WTC11 (cell line): ENCODE measurements around the gene KRT37. TPM values are rescaled to one million over a fixed set of nuclear protein-coding genes. Genes with fewer than 3 reads are reported as not detected.

Source experiments
- ATAC-seq: fragments of 200-7000 bp; cut with Tn5 transposase; 2 replicates; pipeline ENCODE4 v1.10.0; 2021; ENCODE audit warnings: mild to moderate bottlenecking, moderate library complexity
- CTCF ChIA-PET: fragments of 300-600 bp; sonication (Branson Sonifier 250); formaldehyde crosslinking; loops from one replicate; lab custom pipeline; 2021; ENCODE audit warnings: antibody characterized with exemption; lab: Charles Lee
- POLR2A ChIA-PET: fragments of 350-600 bp; sonication (Branson Sonifier 250); formaldehyde crosslinking; loops from one replicate; lab custom pipeline; 2021; ENCODE audit warnings: antibody characterized with exemption; lab: Charles Lee
- DNase-seq: peaks from one replicate; pipeline ENCODE4 v3.0.0; 2021; ENCODE audit warnings: low spot score
- H3K27ac Mint-ChIP-seq: 2 replicates; pipeline ENCODE4 v1.8.0; 2021; ENCODE audit warnings: mixed read lengths
- H3K27me3 Mint-ChIP-seq: 2 replicates; pipeline ENCODE4 v1.8.0; 2021; ENCODE audit warnings: low read depth, mild to moderate bottlenecking, moderate library complexity, mixed read lengths
- H3K36me3 Mint-ChIP-seq: 2 replicates; pipeline ENCODE4 v1.8.0; 2021; ENCODE audit warnings: mixed read lengths
- H3K4me1 Mint-ChIP-seq: 2 replicates; pipeline ENCODE4 v1.8.0; 2022; ENCODE audit warnings: mixed read lengths
- H3K4me3 Mint-ChIP-seq: 2 replicates; pipeline ENCODE4 v1.8.0; 2021; ENCODE audit warnings: mild to moderate bottlenecking, moderate library complexity, mixed read lengths
- H3K9me3 Mint-ChIP-seq: 2 replicates; pipeline ENCODE4 v1.8.0; 2021; ENCODE audit warnings: mixed read lengths
- CBFB ChIP-seq: sonication (generic); formaldehyde crosslinking; IDR thresholded peaks from 2 replicates; pipeline ENCODE4 v1.8.1; 2022; ENCODE audit warnings: mild to moderate bottlenecking, low read depth, missing genetic modification reagents
- ELF4 ChIP-seq: sonication (generic); formaldehyde crosslinking; IDR thresholded peaks from 2 replicates; pipeline ENCODE4 v1.8.1; 2022; ENCODE audit warnings: low read depth, mild to moderate bottlenecking, moderate library complexity, missing genetic modification reagents
- ETV6 ChIP-seq: sonication (generic); formaldehyde crosslinking; IDR thresholded peaks from 2 replicates; pipeline ENCODE4 v1.8.1; 2022; ENCODE audit warnings: mild to moderate bottlenecking, missing genetic modification reagents
- FOXJ3 ChIP-seq: sonication (generic); formaldehyde crosslinking; IDR thresholded peaks from 2 replicates; pipeline ENCODE4 v1.9.0; 2021; ENCODE audit warnings: missing genetic modification reagents, mild to moderate bottlenecking, borderline replicate concordance
- FOXP1 ChIP-seq: sonication (generic); formaldehyde crosslinking; IDR thresholded peaks from 2 replicates; pipeline ENCODE4 v1.8.0; 2022; ENCODE audit warnings: missing genetic modification reagents, mild to moderate bottlenecking, moderate library complexity, borderline replicate concordance
- GABPB1 ChIP-seq: sonication (generic); formaldehyde crosslinking; IDR thresholded peaks from 2 replicates; pipeline ENCODE4 v1.8.1; 2023; ENCODE audit warnings: mild to moderate bottlenecking, missing genetic modification reagents
- GTF2I ChIP-seq: fragments of 250-450 bp; sonication (Bioruptor Pico); conservative IDR thresholded peaks from 2 replicates; pipeline ENCODE4 v1.4.0; 2021; ENCODE audit warnings: mild to moderate bottlenecking
- HMGXB4 ChIP-seq: sonication (generic); formaldehyde crosslinking; IDR thresholded peaks from 2 replicates; pipeline ENCODE4 v1.8.1; 2023; ENCODE audit warnings: mild to moderate bottlenecking, moderate library complexity, missing genetic modification reagents
- KAT7 ChIP-seq: sonication (generic); formaldehyde crosslinking; IDR thresholded peaks from 2 replicates; pipeline ENCODE4 v1.8.1; 2023; ENCODE audit warnings: missing genetic modification reagents, mild to moderate bottlenecking, borderline replicate concordance
- NFYB ChIP-seq: sonication (generic); formaldehyde crosslinking; conservative IDR thresholded peaks from 2 replicates; pipeline ENCODE4 v1.8.0; 2022; ENCODE audit warnings: low read depth, missing genetic modification reagents
- PRRX2 ChIP-seq: fragments of 250-450 bp; sonication (Bioruptor Pico); IDR thresholded peaks from 2 replicates; pipeline ENCODE4 v1.8.0; 2021; ENCODE audit warnings: mild to moderate bottlenecking
- SOX15 ChIP-seq: fragments of 250-450 bp; sonication (Bioruptor Pico); IDR thresholded peaks from 2 replicates; pipeline ENCODE4 v1.9.0; 2021; ENCODE audit warnings: mild to moderate bottlenecking
- TCF7 ChIP-seq: sonication (generic); formaldehyde crosslinking; IDR thresholded peaks from 2 replicates; pipeline ENCODE4 v1.8.0; 2022; ENCODE audit warnings: mild to moderate bottlenecking, low read depth, missing genetic modification reagents, moderate library complexity
- ZNF138 ChIP-seq: sonication (generic); formaldehyde crosslinking; conservative IDR thresholded peaks from 2 replicates; pipeline ENCODE4 v1.8.1; 2022; ENCODE audit warnings: mild to moderate bottlenecking, moderate library complexity, missing genetic modification reagents
- ZNF219 ChIP-seq: sonication (generic); formaldehyde crosslinking; IDR thresholded peaks from 2 replicates; pipeline ENCODE4 v1.8.0; 2023; ENCODE audit warnings: missing genetic modification reagents, mild to moderate bottlenecking, borderline replicate concordance
- ZNF232 ChIP-seq: sonication (generic); formaldehyde crosslinking; IDR thresholded peaks from 2 replicates; pipeline ENCODE4 v1.8.0; 2022; ENCODE audit warnings: mild to moderate bottlenecking, missing genetic modification reagents
- ZNF423 ChIP-seq: fragments of 250-450 bp; sonication (Bioruptor Pico); IDR thresholded peaks from 2 replicates; pipeline ENCODE4 v2.1.2; 2022; ENCODE audit warnings: mild to moderate bottlenecking, moderate library complexity
- ZNF671 ChIP-seq: fragments of 250-450 bp; sonication (Bioruptor Pico); IDR thresholded peaks from 2 replicates; pipeline ENCODE4 v1.8.0; 2021; ENCODE audit warnings: mild to moderate bottlenecking
- total RNA-seq: library from RNA; stranded (reverse); gene quantifications from 3 replicates; pipeline ENCODE4 v1.2.3, GENCODE V29; 2021
- TF ChIP-seq, protein P1 (sequence below): sonication (generic); formaldehyde crosslinking; IDR thresholded peaks from 2 replicates; pipeline ENCODE4 v1.8.1; 2022; ENCODE audit warnings: mild to moderate bottlenecking, moderate library complexity, missing genetic modification reagents
- TF ChIP-seq, protein P2 (sequence below): fragments of 250-450 bp; sonication (Bioruptor Pico); IDR thresholded peaks from 2 replicates; pipeline ENCODE4 v1.9.0; 2021; ENCODE audit warnings: mild to moderate bottlenecking, borderline replicate concordance
- TF ChIP-seq, protein P3 (sequence below): fragments of 200-600 bp; IDR thresholded peaks from 2 replicates; pipeline ENCODE4 v1.8.0; 2022; ENCODE audit warnings: antibody characterized with exemption

KRT37 gene
- total RNA-seq, 1 experiment from 2014 or later = not detected

GRCh38 chr17:41448506-41448905 is 24.1 kb upstream of the KRT37 start:
- Mint-ChIP-seq H3K9me3 (peaks cover 34% of the 10 kb centered on the region), H3K4me3 (no peak overlapping the region), H3K27me3 (peaks cover 12% of the 10 kb centered on the region), H3K27ac (no peak overlapping the region), H3K4me1 (no peaks in the 10 kb centered on the region), H3K36me3 (peaks cover 15% of the 10 kb centered on the region)
- ATAC-seq = no peak
- no peak for TF ChIP-seq FOXP1
- TF ChIP-seq GTF2I (CRISPR knock-in tag) = no peak
- ChIA-PET CTCF (interaction anchor here (0.9 to 2.8 kb wide), 3 partner anchors 31 to 200 kb away, joined by 3 to 12 read pairs (median 6); no protein-coding TSS in a partner anchor), POLR2A (no interaction called here)
- no peak for DNase-seq

GRCh38 chr17:41446806-41447205 is 22.4 kb upstream of the KRT37 start:
- ATAC-seq (no peak), DNase-seq (no peak)
- ChIA-PET CTCF (interaction anchor here (1.4 to 2.8 kb wide), 2 partner anchors 102 to 123 kb away, joined by 4 to 12 read pairs; no protein-coding TSS in a partner anchor), POLR2A (interaction anchor here (0.6 kb wide), 1 partner anchor 32 kb away, joined by 3 read pairs; no protein-coding TSS in a partner anchor)
- 0 out of 2 replicates have a peak, but pooled peaks cover 4% of the 10 kb centered on the region for H3K4me1 Mint-ChIP-seq
- peaks cover 9% of the 10 kb centered on the region for H3K36me3 Mint-ChIP-seq
- H3K27me3 Mint-ChIP-seq = peaks cover 8% of the 10 kb centered on the region
- H3K9me3 Mint-ChIP-seq = peaks cover 21% of the 10 kb centered on the region
- no peak overlapping the region for H3K4me3 Mint-ChIP-seq
- TF ChIP-seq ZNF423 (CRISPR knock-in tag) (no peak), FOXJ3 (CRISPR knock-in tag) (no peak), KAT7 (CRISPR knock-in tag) (no peak), GABPB1 (CRISPR knock-in tag) (no peak), HMGXB4 (CRISPR knock-in tag) (no peak), ZNF138 (CRISPR knock-in tag) (no peak), ZNF671 (CRISPR knock-in tag) (no peak), PRRX2 (CRISPR knock-in tag) (no peak), ZNF219 (CRISPR knock-in tag) (no peak), TCF7 (no peak), ETV6 (CRISPR knock-in tag) (no peak), ZNF232 (no peak), SOX15 (no peak), CBFB (CRISPR knock-in tag) (no peak), ELF4 (no peak), NFYB (no peak)
- TF ChIP-seq, protein P1, sequence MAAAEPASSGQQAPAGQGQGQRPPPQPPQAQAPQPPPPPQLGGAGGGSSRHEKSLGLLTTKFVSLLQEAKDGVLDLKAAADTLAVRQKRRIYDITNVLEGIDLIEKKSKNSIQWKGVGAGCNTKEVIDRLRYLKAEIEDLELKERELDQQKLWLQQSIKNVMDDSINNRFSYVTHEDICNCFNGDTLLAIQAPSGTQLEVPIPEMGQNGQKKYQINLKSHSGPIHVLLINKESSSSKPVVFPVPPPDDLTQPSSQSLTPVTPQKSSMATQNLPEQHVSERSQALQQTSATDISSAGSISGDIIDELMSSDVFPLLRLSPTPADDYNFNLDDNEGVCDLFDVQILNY = no peak
- TF ChIP-seq, protein P2, sequence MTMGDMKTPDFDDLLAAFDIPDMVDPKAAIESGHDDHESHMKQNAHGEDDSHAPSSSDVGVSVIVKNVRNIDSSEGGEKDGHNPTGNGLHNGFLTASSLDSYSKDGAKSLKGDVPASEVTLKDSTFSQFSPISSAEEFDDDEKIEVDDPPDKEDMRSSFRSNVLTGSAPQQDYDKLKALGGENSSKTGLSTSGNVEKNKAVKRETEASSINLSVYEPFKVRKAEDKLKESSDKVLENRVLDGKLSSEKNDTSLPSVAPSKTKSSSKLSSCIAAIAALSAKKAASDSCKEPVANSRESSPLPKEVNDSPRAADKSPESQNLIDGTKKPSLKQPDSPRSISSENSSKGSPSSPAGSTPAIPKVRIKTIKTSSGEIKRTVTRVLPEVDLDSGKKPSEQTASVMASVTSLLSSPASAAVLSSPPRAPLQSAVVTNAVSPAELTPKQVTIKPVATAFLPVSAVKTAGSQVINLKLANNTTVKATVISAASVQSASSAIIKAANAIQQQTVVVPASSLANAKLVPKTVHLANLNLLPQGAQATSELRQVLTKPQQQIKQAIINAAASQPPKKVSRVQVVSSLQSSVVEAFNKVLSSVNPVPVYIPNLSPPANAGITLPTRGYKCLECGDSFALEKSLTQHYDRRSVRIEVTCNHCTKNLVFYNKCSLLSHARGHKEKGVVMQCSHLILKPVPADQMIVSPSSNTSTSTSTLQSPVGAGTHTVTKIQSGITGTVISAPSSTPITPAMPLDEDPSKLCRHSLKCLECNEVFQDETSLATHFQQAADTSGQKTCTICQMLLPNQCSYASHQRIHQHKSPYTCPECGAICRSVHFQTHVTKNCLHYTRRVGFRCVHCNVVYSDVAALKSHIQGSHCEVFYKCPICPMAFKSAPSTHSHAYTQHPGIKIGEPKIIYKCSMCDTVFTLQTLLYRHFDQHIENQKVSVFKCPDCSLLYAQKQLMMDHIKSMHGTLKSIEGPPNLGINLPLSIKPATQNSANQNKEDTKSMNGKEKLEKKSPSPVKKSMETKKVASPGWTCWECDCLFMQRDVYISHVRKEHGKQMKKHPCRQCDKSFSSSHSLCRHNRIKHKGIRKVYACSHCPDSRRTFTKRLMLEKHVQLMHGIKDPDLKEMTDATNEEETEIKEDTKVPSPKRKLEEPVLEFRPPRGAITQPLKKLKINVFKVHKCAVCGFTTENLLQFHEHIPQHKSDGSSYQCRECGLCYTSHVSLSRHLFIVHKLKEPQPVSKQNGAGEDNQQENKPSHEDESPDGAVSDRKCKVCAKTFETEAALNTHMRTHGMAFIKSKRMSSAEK (CRISPR knock-in tag) = no peak
- TF ChIP-seq, protein P3, sequence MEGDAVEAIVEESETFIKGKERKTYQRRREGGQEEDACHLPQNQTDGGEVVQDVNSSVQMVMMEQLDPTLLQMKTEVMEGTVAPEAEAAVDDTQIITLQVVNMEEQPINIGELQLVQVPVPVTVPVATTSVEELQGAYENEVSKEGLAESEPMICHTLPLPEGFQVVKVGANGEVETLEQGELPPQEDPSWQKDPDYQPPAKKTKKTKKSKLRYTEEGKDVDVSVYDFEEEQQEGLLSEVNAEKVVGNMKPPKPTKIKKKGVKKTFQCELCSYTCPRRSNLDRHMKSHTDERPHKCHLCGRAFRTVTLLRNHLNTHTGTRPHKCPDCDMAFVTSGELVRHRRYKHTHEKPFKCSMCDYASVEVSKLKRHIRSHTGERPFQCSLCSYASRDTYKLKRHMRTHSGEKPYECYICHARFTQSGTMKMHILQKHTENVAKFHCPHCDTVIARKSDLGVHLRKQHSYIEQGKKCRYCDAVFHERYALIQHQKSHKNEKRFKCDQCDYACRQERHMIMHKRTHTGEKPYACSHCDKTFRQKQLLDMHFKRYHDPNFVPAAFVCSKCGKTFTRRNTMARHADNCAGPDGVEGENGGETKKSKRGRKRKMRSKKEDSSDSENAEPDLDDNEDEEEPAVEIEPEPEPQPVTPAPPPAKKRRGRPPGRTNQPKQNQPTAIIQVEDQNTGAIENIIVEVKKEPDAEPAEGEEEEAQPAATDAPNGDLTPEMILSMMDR = no peak
- H3K27ac Mint-ChIP-seq = no peak overlapping the region
